Measurements from ENCODE around the gene DUS2.
"Not testable (repeated sequence)": the region's sequence is repeated elsewhere in the genome, so short reads cannot be mapped to it uniquely, and the experiment has no call there.

DUS2 gene

GRCh38 chr16:68022728-68023537 is at the start of gene DUS2, which contains the start of gene DDX28:
DUS2 (plus strand) TSS chr16:68023284; CDS start chr16:68038024, 14,740 bp downstream.
DDX28 (minus strand) TSS chr16:68023232; CDS start chr16:68023202, 30 bp downstream.
- peak; percentile 46 for DNase-seq (ENCODE audit: low read depth)

GRCh38 chr16:67975321-67976105 is 47.6 kb upstream of the DUS2 start:
- no peak for DNase-seq (ENCODE audit: low read depth)

GRCh38 chr16:67976205-67976604 is 46.9 kb upstream of the DUS2 start:
- no peak for DNase-seq (ENCODE audit: low read depth)

GRCh38 chr16:67977005-67977404 is 46.1 kb upstream of the DUS2 start:
- no peak for DNase-seq (ENCODE audit: low read depth)

GRCh38 chr16:67977469-67978227 is 45.4 kb upstream of the DUS2 start:
- no peak for DNase-seq (ENCODE audit: low read depth)

- DNase-seq (ENCODE audit: low read depth): no peak
These were observed 43.0 kb upstream of the DUS2 start, which contains the start of gene DPEP3 for GRCh38 chr16:67979955-67980678. DPEP3 (minus strand) TSS chr16:67980499; CDS start chr16:67980380, 119 bp downstream.

GRCh38 chr16:67982011-67982696 is 40.9 kb upstream of the DUS2 start:
- no peak for DNase-seq (ENCODE audit: low read depth)

GRCh38 chr16:67986949-67987348 is 36.1 kb upstream of the DUS2 start:
- no peak for DNase-seq (ENCODE audit: low read depth)

- no peak for DNase-seq (ENCODE audit: low read depth)
These were observed 35.5 kb upstream of the DUS2 start for GRCh38 chr16:67987460-67988160.

- DNase-seq (ENCODE audit: low read depth): no peak
These were observed 34.4 kb upstream of the DUS2 start for GRCh38 chr16:67988675-67989074.

- no peak for DNase-seq (ENCODE audit: low read depth)
These were observed 33.6 kb upstream of the DUS2 start for GRCh38 chr16:67989322-67990017.

- no peak for DNase-seq (ENCODE audit: low read depth)
These were observed 33.1 kb upstream of the DUS2 start for GRCh38 chr16:67990018-67990386.

- no peak for DNase-seq (ENCODE audit: low read depth)
These were observed 30.4 kb upstream of the DUS2 start for GRCh38 chr16:67992661-67993206.

- no peak for DNase-seq (ENCODE audit: low read depth)
These were observed 29.7 kb upstream of the DUS2 start for GRCh38 chr16:67993207-67994039.

GRCh38 chr16:67994040-67994408 is 29.1 kb upstream of the DUS2 start:
- not testable (repeated sequence) for DNase-seq (ENCODE audit: low read depth)

GRCh38 chr16:67995423-67995822 is 27.7 kb upstream of the DUS2 start:
- no peak for DNase-seq (ENCODE audit: low read depth)

- no peak for DNase-seq (ENCODE audit: low read depth)
These were observed 26.4 kb upstream of the DUS2 start for GRCh38 chr16:67996666-67997065.

- not testable (repeated sequence) for DNase-seq (ENCODE audit: low read depth)
These were observed 24.8 kb upstream of the DUS2 start for GRCh38 chr16:67998231-67998778.
